ENCODE measurements around the gene ZNF84. TPM values are rescaled to one million over a fixed set of nuclear protein-coding genes. Genes with fewer than 3 reads are reported as not detected.

ZNF84 gene
- total and polyA plus RNA-seq, 10 of the 15 experiments (the other 5 are each of a cell fraction or from before 2014, with no cell fraction given), result 10.4 to 35.3 (median 16.6) TPM

- TF ChIP-seq, protein P1, sequence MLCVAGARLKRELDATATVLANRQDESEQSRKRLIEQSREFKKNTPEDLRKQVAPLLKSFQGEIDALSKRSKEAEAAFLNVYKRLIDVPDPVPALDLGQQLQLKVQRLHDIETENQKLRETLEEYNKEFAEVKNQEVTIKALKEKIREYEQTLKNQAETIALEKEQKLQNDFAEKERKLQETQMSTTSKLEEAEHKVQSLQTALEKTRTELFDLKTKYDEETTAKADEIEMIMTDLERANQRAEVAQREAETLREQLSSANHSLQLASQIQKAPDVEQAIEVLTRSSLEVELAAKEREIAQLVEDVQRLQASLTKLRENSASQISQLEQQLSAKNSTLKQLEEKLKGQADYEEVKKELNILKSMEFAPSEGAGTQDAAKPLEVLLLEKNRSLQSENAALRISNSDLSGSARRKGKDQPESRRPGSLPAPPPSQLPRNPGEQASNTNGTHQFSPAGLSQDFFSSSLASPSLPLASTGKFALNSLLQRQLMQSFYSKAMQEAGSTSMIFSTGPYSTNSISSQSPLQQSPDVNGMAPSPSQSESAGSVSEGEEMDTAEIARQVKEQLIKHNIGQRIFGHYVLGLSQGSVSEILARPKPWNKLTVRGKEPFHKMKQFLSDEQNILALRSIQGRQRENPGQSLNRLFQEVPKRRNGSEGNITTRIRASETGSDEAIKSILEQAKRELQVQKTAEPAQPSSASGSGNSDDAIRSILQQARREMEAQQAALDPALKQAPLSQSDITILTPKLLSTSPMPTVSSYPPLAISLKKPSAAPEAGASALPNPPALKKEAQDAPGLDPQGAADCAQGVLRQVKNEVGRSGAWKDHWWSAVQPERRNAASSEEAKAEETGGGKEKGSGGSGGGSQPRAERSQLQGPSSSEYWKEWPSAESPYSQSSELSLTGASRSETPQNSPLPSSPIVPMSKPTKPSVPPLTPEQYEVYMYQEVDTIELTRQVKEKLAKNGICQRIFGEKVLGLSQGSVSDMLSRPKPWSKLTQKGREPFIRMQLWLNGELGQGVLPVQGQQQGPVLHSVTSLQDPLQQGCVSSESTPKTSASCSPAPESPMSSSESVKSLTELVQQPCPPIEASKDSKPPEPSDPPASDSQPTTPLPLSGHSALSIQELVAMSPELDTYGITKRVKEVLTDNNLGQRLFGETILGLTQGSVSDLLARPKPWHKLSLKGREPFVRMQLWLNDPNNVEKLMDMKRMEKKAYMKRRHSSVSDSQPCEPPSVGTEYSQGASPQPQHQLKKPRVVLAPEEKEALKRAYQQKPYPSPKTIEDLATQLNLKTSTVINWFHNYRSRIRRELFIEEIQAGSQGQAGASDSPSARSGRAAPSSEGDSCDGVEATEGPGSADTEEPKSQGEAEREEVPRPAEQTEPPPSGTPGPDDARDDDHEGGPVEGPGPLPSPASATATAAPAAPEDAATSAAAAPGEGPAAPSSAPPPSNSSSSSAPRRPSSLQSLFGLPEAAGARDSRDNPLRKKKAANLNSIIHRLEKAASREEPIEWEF (IDR thresholded peaks at IDR 0.05; ENCODE audit: insufficient replicate concordance, low read depth, low read length), result no peak
- TF ChIP-seq SPI1 (IDR thresholded peaks at IDR 0.05; ENCODE audit: borderline replicate concordance, insufficient read depth, low read depth, low read length) (no peak), RAD51 (IDR thresholded peaks at IDR 0.05) (no peak), SUPT20H (IDR thresholded peaks at IDR 0.05; ENCODE audit: borderline replicate concordance, control insufficient read depth, low read depth, low read length) (no peak)
These were observed 43.3 kb downstream of the ZNF84 start, which contains the start of gene ZNF140 (continued) for GRCh38 chr12:133080368-133081158.
